GM23338 (cell line): Measurements from ENCODE around the gene ASB15. TPM values are rescaled to one million over a fixed set of nuclear protein-coding genes. Genes with fewer than 3 reads are reported as not detected.
A peak's percentile ranks its signal among the peaks of the same experiment; 100 is the strongest.

Experiments
- ATAC-seq: fragments of 200-7000 bp; cut with Tn5 transposase; 3 replicates; pipeline ENCODE4 v1.9.1; 2020
- DNase-seq: peaks from one replicate; pipeline ENCODE4 v3.0.0-alpha.2; 2015; ENCODE audit warnings: low spot score
- H2AFZ ChIP-seq: fragments of 200-600 bp; sonication (generic); 2 replicates; pipeline ENCODE4 v1.8.0; 2016; ENCODE audit warnings: antibody characterized with exemption, mild to moderate bottlenecking, moderate library complexity
- H3F3A ChIP-seq: fragments of 200-600 bp; sonication (generic); replicated peaks from 2 replicates; pipeline ENCODE4 v1.8.0; 2017; ENCODE audit warnings: antibody characterized with exemption, mixed run types, low read depth
- H3K27ac ChIP-seq: fragments of 200-600 bp; sonication (generic); 2 replicates; pipeline ENCODE4 v1.6.1; 2016; ENCODE audit warnings: low read depth
- H3K27me3 ChIP-seq: fragments of 200-600 bp; sonication (generic); 2 replicates; pipeline ENCODE4 v1.8.0; 2016; ENCODE audit warnings: mild to moderate bottlenecking, mixed run types, moderate library complexity; ENCODE audit not compliant: insufficient read depth
- H3K36me3 ChIP-seq: fragments of 200-600 bp; sonication (generic); 2 replicates; pipeline ENCODE4 v1.8.0; 2016; ENCODE audit warnings: mild to moderate bottlenecking; ENCODE audit not compliant: insufficient read depth
- H3K4me1 ChIP-seq: fragments of 200-600 bp; sonication (generic); 2 replicates; pipeline ENCODE4 v1.8.0; 2016; ENCODE audit warnings: mild to moderate bottlenecking, moderate library complexity; ENCODE audit not compliant: insufficient read depth
- H3K4me2 ChIP-seq: fragments of 200-600 bp; sonication (generic); 2 replicates; pipeline ENCODE4 v1.7.1; 2017; ENCODE audit warnings: mixed run types
- H3K4me3 ChIP-seq: fragments of 200-600 bp; sonication (generic); 2 replicates; pipeline ENCODE4 v1.6.1; 2016; ENCODE audit warnings: mixed run types
- H3K79me2 ChIP-seq: fragments of 200-600 bp; sonication (generic); replicated peaks from 2 replicates; pipeline ENCODE4 v1.8.0; 2017; ENCODE audit warnings: mild to moderate bottlenecking; ENCODE audit not compliant: insufficient read depth
- H3K9me2 ChIP-seq: fragments of 200-600 bp; sonication (generic); 2 replicates; pipeline ENCODE4 v1.8.0; 2017; ENCODE audit not compliant: insufficient read depth
- H4K20me1 ChIP-seq: fragments of 200-600 bp; sonication (generic); replicated peaks from 2 replicates; pipeline ENCODE4 v1.8.0; 2017; ENCODE audit warnings: mild to moderate bottlenecking; ENCODE audit not compliant: insufficient read depth
- H3K27ac Mint-ChIP-seq: 2 replicates; pipeline ENCODE4 v1.8.0; 2020; ENCODE audit warnings: inconsistent platforms, mild to moderate bottlenecking, moderate library complexity, mixed read lengths
- H3K27me3 Mint-ChIP-seq: 3 replicates; pipeline ENCODE4 v1.8.0; 2022; ENCODE audit warnings: low read depth, mild to moderate bottlenecking, moderate library complexity, mixed read lengths, inconsistent platforms; ENCODE audit not compliant: insufficient read depth, poor library complexity
- H3K36me3 Mint-ChIP-seq: 3 replicates; pipeline ENCODE4 v1.8.0; 2021; ENCODE audit warnings: low read depth, mild to moderate bottlenecking, inconsistent platforms, moderate library complexity, mixed read lengths
- H3K4me1 Mint-ChIP-seq: 3 replicates; pipeline ENCODE4 v1.8.0; 2020; ENCODE audit warnings: mild to moderate bottlenecking, inconsistent platforms, mixed read lengths
- H3K4me3 Mint-ChIP-seq: 3 replicates; pipeline ENCODE4 v1.8.0; 2021; ENCODE audit warnings: moderate library complexity, mild to moderate bottlenecking, inconsistent platforms, mixed read lengths
- H3K9me3 Mint-ChIP-seq: 3 replicates; pipeline ENCODE4 v1.8.0; 2020; ENCODE audit warnings: moderate library complexity, mild to moderate bottlenecking, inconsistent platforms, mixed read lengths
- EZH2phosphoT487 ChIP-seq: fragments of 200-600 bp; sonication (generic); IDR thresholded peaks from one replicate; pipeline ENCODE4 v1.8.1; 2018; ENCODE audit warnings: antibody characterized with exemption; ENCODE audit not compliant: unreplicated experiment
- JUNB ChIP-seq: IDR thresholded peaks from one replicate; pipeline ENCODE4 v1.6.1; 2016; ENCODE audit warnings: antibody characterized with exemption; ENCODE audit not compliant: unreplicated experiment
- NANOG ChIP-seq: IDR thresholded peaks from 2 replicates; pipeline ENCODE4 v1.6.1; 2016; ENCODE audit warnings: antibody characterized with exemption, borderline replicate concordance
- STAT1 ChIP-seq: IDR thresholded peaks from one replicate; pipeline ENCODE4 v1.6.1; 2016; ENCODE audit warnings: antibody characterized with exemption; ENCODE audit not compliant: unreplicated experiment
- ZNF114 ChIP-seq: fragments of 250-450 bp; sonication (Bioruptor Pico); IDR thresholded peaks from 2 replicates; pipeline ENCODE4 v1.5.0; 2020; ENCODE audit warnings: mild to moderate bottlenecking, moderate library complexity
- polyA plus RNA-seq: library from polyadenylated mRNA; unstranded; fragments of >200 nt; fragmentation: Nextera tagmentation; extraction: Ambion mirVana; gene quantifications from 2 replicates; pipeline ENCODE4 v1.2.1, GENCODE V29; 2016
- total RNA-seq: library from RNA; depleted of rRNA; stranded (reverse); fragments of >200 nt; shearing (Covaris generic); gene quantifications from 2 replicates; pipeline ENCODE4 v1.2.3, GENCODE V29; 2014
- TF ChIP-seq, protein P1 (sequence below): IDR thresholded peaks from one replicate; pipeline ENCODE4 v1.6.1; 2018; ENCODE audit warnings: antibody characterized with exemption; ENCODE audit not compliant: unreplicated experiment
- TF ChIP-seq, protein P2 (sequence below), 2 experiments: fragments of 200-600 bp in 1 of 2; sonication (generic) in 1 of 2; conservative IDR thresholded peaks; 2 replicates each; pipeline versions ENCODE4 v1.5.1 to v1.6.1; 2016 to 2017; ENCODE audit warnings: antibody characterized with exemption in 2 of 2, low read depth in 2 of 2, mild to moderate bottlenecking in 2 of 2, moderate library complexity in 1 of 2
- TF ChIP-seq, protein P3 (sequence below): fragments of 250-450 bp; sonication (Bioruptor Pico); IDR thresholded peaks from 2 replicates; pipeline ENCODE4 v1.5.0; 2020; ENCODE audit warnings: mild to moderate bottlenecking, moderate library complexity

ASB15 gene
- total and polyA plus RNA-seq, 2 experiments from 2014 or later: not detected

DNA sequence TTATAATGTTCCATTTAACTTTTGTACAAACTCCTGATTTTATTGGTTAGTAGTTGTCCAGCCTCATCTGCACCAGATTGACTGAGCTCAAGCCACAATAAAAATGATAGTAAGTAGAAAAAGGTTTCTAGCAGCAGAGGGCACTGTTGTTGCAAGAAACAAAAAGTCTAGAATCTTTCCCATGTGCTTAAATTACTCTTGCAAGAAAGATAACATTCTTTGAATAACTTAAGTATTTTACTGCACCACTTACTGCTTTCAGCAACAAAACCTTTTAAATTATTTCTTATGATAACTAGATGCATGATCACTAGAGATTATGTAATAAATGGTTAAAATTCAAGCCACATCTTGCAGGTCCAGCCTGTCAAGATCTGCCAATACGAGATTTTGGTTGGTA, 81.1 kb downstream of the ASB15 start:
- H3K4me1 Mint-ChIP-seq: peaks cover 15% of the 10 kb centered on the region
- Histone ChIP-seq H3K79me2 (no peaks in the 10 kb centered on the region), H3K4me3 (no peak overlapping the region), H3K27ac (no peak overlapping the region), H3K36me3 (peaks cover 9% of the 10 kb centered on the region; the same call in 1 of the 2 replicates), H3F3A (no peaks in the 10 kb centered on the region), H3K9me2 (no peaks in the 10 kb centered on the region), H3K4me2 (no peak overlapping the region), H3K27me3 (no peaks in the 10 kb centered on the region), H2AFZ (no peak overlapping the region), H3K4me1 (0 out of 2 replicates have a peak, but pooled peaks cover 4% of the 10 kb centered on the region), H4K20me1 (no peaks in the 10 kb centered on the region)
- no peaks in the 10 kb centered on the region for H3K27me3 Mint-ChIP-seq
- H3K4me3 Mint-ChIP-seq: no peak overlapping the region
- TF ChIP-seq NANOG: no peak
- TF ChIP-seq, protein P1, sequence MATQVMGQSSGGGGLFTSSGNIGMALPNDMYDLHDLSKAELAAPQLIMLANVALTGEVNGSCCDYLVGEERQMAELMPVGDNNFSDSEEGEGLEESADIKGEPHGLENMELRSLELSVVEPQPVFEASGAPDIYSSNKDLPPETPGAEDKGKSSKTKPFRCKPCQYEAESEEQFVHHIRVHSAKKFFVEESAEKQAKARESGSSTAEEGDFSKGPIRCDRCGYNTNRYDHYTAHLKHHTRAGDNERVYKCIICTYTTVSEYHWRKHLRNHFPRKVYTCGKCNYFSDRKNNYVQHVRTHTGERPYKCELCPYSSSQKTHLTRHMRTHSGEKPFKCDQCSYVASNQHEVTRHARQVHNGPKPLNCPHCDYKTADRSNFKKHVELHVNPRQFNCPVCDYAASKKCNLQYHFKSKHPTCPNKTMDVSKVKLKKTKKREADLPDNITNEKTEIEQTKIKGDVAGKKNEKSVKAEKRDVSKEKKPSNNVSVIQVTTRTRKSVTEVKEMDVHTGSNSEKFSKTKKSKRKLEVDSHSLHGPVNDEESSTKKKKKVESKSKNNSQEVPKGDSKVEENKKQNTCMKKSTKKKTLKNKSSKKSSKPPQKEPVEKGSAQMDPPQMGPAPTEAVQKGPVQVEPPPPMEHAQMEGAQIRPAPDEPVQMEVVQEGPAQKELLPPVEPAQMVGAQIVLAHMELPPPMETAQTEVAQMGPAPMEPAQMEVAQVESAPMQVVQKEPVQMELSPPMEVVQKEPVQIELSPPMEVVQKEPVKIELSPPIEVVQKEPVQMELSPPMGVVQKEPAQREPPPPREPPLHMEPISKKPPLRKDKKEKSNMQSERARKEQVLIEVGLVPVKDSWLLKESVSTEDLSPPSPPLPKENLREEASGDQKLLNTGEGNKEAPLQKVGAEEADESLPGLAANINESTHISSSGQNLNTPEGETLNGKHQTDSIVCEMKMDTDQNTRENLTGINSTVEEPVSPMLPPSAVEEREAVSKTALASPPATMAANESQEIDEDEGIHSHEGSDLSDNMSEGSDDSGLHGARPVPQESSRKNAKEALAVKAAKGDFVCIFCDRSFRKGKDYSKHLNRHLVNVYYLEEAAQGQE: no peak
- no peak for TF ChIP-seq JUNB
- no peak for TF ChIP-seq ZNF114
- TF ChIP-seq, protein P2, sequence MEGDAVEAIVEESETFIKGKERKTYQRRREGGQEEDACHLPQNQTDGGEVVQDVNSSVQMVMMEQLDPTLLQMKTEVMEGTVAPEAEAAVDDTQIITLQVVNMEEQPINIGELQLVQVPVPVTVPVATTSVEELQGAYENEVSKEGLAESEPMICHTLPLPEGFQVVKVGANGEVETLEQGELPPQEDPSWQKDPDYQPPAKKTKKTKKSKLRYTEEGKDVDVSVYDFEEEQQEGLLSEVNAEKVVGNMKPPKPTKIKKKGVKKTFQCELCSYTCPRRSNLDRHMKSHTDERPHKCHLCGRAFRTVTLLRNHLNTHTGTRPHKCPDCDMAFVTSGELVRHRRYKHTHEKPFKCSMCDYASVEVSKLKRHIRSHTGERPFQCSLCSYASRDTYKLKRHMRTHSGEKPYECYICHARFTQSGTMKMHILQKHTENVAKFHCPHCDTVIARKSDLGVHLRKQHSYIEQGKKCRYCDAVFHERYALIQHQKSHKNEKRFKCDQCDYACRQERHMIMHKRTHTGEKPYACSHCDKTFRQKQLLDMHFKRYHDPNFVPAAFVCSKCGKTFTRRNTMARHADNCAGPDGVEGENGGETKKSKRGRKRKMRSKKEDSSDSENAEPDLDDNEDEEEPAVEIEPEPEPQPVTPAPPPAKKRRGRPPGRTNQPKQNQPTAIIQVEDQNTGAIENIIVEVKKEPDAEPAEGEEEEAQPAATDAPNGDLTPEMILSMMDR (conservative IDR thresholded peaks at IDR 0.05; ENCODE audit: low read depth in 2 of 2): peak; percentile 66
- TF ChIP-seq EZH2phosphoT487: no peak
- TF ChIP-seq, protein P3, sequence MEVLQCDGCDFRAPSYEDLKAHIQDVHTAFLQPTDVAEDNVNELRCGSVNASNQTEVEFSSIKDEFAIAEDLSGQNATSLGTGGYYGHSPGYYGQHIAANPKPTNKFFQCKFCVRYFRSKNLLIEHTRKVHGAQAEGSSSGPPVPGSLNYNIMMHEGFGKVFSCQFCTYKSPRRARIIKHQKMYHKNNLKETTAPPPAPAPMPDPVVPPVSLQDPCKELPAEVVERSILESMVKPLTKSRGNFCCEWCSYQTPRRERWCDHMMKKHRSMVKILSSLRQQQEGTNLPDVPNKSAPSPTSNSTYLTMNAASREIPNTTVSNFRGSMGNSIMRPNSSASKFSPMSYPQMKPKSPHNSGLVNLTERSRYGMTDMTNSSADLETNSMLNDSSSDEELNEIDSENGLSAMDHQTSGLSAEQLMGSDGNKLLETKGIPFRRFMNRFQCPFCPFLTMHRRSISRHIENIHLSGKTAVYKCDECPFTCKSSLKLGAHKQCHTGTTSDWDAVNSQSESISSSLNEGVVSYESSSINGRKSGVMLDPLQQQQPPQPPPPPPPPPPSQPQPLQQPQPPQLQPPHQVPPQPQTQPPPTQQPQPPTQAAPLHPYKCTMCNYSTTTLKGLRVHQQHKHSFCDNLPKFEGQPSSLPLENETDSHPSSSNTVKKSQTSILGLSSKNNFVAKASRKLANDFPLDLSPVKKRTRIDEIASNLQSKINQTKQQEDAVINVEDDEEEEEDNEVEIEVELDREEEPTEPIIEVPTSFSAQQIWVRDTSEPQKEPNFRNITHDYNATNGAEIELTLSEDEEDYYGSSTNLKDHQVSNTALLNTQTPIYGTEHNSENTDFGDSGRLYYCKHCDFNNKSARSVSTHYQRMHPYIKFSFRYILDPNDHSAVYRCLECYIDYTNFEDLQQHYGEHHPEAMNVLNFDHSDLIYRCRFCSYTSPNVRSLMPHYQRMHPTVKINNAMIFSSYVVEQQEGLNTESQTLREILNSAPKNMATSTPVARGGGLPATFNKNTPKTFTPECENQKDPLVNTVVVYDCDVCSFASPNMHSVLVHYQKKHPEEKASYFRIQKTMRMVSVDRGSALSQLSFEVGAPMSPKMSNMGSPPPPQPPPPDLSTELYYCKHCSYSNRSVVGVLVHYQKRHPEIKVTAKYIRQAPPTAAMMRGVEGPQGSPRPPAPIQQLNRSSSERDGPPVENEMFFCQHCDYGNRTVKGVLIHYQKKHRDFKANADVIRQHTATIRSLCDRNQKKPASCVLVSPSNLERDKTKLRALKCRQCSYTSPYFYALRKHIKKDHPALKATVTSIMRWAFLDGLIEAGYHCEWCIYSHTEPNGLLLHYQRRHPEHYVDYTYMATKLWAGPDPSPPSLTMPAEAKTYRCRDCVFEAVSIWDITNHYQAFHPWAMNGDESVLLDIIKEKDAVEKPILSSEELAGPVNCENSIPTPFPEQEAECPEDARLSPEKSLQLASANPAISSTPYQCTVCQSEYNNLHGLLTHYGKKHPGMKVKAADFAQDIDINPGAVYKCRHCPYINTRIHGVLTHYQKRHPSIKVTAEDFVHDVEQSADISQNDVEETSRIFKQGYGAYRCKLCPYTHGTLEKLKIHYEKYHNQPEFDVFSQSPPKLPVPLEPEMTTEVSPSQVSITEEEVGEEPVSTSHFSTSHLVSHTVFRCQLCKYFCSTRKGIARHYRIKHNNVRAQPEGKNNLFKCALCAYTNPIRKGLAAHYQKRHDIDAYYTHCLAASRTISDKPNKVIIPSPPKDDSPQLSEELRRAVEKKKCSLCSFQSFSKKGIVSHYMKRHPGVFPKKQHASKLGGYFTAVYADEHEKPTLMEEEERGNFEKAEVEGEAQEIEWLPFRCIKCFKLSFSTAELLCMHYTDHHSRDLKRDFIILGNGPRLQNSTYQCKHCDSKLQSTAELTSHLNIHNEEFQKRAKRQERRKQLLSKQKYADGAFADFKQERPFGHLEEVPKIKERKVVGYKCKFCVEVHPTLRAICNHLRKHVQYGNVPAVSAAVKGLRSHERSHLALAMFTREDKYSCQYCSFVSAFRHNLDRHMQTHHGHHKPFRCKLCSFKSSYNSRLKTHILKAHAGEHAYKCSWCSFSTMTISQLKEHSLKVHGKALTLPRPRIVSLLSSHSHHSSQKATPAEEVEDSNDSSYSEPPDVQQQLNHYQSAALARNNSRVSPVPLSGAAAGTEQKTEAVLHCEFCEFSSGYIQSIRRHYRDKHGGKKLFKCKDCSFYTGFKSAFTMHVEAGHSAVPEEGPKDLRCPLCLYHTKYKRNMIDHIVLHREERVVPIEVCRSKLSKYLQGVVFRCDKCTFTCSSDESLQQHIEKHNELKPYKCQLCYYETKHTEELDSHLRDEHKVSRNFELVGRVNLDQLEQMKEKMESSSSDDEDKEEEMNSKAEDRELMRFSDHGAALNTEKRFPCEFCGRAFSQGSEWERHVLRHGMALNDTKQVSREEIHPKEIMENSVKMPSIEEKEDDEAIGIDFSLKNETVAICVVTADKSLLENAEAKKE (CRISPR knock-in tag): no peak
- no peak for TF ChIP-seq STAT1
- no peak overlapping the region for H3K27ac Mint-ChIP-seq
- peaks cover 8% of the 10 kb centered on the region; the same call in 1 of the 3 replicates for H3K36me3 Mint-ChIP-seq
- DNase-seq (peak; percentile 82), ATAC-seq (peak; percentile 57)
- no peaks in the 10 kb centered on the region for H3K9me3 Mint-ChIP-seq
